ENCODE results near the gene PPP4R1. TPM values are rescaled to one million over a fixed set of nuclear protein-coding genes. Genes with fewer than 3 reads are reported as not detected.
A peak's percentile ranks its signal among the peaks of the same experiment; 100 is the strongest.

Gene PPP4R1
- total RNA-seq, 1 experiment from 2014 or later = 71.1 TPM

DNA sequence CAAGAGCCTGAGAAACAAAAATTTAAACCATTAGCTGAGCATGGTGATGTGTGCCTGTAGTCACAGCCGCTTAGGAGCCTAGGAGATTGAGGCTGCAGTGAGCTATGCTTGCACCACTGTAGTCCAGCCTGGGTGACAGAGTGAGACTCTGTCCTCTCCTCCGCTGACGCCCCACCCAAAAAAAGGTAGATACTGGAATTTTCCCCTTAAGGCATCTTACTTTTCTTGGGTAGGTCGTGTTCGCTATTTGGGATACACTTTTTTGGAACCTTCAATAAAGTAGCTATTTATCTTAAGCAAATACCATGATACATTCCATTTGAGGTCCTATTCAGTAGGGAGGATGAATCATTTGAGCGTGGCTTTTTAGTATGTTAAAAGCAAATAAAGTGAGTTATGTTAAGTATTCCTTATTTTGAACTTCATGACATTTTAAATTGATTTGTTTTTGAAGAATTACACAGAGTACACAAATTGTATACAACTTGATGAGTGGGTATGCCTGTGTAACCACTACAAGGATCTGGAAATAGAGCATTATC, 100.3 kb downstream of the PPP4R1 start (continued):
- TF ChIP-seq, protein P1, sequence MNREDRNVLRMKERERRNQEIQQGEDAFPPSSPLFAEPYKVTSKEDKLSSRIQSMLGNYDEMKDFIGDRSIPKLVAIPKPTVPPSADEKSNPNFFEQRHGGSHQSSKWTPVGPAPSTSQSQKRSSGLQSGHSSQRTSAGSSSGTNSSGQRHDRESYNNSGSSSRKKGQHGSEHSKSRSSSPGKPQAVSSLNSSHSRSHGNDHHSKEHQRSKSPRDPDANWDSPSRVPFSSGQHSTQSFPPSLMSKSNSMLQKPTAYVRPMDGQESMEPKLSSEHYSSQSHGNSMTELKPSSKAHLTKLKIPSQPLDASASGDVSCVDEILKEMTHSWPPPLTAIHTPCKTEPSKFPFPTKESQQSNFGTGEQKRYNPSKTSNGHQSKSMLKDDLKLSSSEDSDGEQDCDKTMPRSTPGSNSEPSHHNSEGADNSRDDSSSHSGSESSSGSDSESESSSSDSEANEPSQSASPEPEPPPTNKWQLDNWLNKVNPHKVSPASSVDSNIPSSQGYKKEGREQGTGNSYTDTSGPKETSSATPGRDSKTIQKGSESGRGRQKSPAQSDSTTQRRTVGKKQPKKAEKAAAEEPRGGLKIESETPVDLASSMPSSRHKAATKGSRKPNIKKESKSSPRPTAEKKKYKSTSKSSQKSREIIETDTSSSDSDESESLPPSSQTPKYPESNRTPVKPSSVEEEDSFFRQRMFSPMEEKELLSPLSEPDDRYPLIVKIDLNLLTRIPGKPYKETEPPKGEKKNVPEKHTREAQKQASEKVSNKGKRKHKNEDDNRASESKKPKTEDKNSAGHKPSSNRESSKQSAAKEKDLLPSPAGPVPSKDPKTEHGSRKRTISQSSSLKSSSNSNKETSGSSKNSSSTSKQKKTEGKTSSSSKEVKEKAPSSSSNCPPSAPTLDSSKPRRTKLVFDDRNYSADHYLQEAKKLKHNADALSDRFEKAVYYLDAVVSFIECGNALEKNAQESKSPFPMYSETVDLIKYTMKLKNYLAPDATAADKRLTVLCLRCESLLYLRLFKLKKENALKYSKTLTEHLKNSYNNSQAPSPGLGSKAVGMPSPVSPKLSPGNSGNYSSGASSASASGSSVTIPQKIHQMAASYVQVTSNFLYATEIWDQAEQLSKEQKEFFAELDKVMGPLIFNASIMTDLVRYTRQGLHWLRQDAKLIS (CRISPR knock-in tag; IDR thresholded peaks at IDR 0.05; ENCODE audit: borderline replicate concordance) = no peak

DNA sequence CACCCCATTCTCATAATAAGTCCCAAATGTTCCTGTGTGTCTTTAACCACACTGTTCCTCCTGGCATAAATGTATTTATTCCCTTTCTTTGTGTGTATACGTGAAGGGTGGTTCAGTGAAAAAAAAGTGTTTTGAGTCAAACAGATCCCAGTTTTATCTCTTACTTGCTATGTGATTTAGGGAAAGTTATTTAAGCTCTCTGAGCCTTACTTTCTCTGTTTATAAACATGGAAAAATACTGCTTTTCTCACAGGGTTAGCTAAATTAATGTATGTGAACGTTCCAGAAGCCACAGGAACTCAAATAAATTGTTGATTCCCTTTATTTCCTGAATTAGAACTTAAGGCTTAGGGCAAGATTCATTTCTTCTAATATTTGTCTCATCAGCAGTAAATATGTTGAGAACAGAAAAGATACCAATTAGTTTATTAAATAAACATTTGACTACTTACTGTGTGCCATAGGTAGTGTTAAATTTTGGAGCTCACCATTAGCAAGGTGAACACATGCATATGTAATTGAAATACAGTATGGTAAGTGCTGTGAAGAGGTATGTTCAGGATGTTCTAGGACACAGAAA, 105.8 kb downstream of the PPP4R1 start:
- Mint-ChIP-seq H3K36me3 (peaks cover 12% of the 10 kb centered on the region), H3K27me3 (ENCODE audit: low read depth) (no peaks in the 10 kb centered on the region), H3K9me3 (peaks cover 17% of the 10 kb centered on the region), H3K27ac (peak overlapping the region; percentile 17), H3K4me1 (peaks cover 34% of the 10 kb centered on the region), H3K4me3 (no peak overlapping the region)
- TF ChIP-seq KAT7 (CRISPR knock-in tag; IDR thresholded peaks at IDR 0.05; ENCODE audit: borderline replicate concordance) = no peak
- TF ChIP-seq, protein P2, sequence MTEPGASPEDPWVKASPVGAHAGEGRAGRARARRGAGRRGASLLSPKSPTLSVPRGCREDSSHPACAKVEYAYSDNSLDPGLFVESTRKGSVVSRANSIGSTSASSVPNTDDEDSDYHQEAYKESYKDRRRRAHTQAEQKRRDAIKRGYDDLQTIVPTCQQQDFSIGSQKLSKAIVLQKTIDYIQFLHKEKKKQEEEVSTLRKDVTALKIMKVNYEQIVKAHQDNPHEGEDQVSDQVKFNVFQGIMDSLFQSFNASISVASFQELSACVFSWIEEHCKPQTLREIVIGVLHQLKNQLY (CRISPR knock-in tag; IDR thresholded peaks at IDR 0.05) = no peak
- TF ChIP-seq, protein P3, sequence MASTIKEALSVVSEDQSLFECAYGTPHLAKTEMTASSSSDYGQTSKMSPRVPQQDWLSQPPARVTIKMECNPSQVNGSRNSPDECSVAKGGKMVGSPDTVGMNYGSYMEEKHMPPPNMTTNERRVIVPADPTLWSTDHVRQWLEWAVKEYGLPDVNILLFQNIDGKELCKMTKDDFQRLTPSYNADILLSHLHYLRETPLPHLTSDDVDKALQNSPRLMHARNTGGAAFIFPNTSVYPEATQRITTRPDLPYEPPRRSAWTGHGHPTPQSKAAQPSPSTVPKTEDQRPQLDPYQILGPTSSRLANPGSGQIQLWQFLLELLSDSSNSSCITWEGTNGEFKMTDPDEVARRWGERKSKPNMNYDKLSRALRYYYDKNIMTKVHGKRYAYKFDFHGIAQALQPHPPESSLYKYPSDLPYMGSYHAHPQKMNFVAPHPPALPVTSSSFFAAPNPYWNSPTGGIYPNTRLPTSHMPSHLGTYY (CRISPR knock-in tag; IDR thresholded peaks at IDR 0.05) = no peak
- no peak for DNase-seq (ENCODE audit: low spot score)
- ChIA-PET CTCF (no interaction called here), POLR2A (interaction anchor here (0.6 kb wide), 1 partner anchor 157 kb away, joined by 3 read pairs; no protein-coding TSS in a partner anchor)
- no peak for ATAC-seq

DNA sequence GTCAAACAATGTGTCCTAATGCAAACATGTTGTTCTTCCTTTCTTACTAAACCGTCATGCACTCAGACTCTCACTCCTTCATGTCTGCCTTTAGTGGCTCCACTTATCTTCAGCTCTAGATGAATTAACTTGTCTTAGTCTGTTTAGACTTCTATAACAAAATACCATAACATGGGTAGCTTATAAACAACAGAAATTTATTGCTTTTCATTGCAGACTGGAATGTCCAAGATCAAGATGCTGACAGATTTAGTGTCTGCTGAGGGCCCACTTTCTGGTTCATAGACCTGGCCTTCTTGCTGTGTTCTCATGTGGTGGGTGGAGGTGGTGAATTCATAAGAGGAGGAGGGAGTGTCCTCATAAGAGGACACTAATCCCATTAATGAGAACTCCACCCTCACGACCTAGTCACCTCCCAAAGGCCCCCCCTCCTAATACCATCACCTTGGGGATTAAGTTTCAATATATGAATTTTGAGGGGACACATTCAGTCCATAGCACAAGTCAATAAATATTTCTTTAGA, 106.7 kb downstream of the PPP4R1 start:
- TF ChIP-seq PRRX2 (CRISPR knock-in tag; IDR thresholded peaks at IDR 0.05) = no peak
- TF ChIP-seq, protein P3 (CRISPR knock-in tag; IDR thresholded peaks at IDR 0.05) = no peak
- no peak for TF ChIP-seq SOX15 (CRISPR knock-in tag; IDR thresholded peaks at IDR 0.05)
- TF ChIP-seq TEAD4 (CRISPR knock-in tag; IDR thresholded peaks at IDR 0.05) = no peak
- TF ChIP-seq, protein P4, sequence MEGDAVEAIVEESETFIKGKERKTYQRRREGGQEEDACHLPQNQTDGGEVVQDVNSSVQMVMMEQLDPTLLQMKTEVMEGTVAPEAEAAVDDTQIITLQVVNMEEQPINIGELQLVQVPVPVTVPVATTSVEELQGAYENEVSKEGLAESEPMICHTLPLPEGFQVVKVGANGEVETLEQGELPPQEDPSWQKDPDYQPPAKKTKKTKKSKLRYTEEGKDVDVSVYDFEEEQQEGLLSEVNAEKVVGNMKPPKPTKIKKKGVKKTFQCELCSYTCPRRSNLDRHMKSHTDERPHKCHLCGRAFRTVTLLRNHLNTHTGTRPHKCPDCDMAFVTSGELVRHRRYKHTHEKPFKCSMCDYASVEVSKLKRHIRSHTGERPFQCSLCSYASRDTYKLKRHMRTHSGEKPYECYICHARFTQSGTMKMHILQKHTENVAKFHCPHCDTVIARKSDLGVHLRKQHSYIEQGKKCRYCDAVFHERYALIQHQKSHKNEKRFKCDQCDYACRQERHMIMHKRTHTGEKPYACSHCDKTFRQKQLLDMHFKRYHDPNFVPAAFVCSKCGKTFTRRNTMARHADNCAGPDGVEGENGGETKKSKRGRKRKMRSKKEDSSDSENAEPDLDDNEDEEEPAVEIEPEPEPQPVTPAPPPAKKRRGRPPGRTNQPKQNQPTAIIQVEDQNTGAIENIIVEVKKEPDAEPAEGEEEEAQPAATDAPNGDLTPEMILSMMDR (IDR thresholded peaks at IDR 0.05) = no peak
- TF ChIP-seq, protein P5, sequence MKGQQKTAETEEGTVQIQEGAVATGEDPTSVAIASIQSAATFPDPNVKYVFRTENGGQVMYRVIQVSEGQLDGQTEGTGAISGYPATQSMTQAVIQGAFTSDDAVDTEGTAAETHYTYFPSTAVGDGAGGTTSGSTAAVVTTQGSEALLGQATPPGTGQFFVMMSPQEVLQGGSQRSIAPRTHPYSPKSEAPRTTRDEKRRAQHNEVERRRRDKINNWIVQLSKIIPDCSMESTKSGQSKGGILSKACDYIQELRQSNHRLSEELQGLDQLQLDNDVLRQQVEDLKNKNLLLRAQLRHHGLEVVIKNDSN (CRISPR knock-in tag; IDR thresholded peaks at IDR 0.05) = no peak
- no peak for TF ChIP-seq ZNF416 (CRISPR knock-in tag; IDR thresholded peaks at IDR 0.05)
- TF ChIP-seq, protein P6, sequence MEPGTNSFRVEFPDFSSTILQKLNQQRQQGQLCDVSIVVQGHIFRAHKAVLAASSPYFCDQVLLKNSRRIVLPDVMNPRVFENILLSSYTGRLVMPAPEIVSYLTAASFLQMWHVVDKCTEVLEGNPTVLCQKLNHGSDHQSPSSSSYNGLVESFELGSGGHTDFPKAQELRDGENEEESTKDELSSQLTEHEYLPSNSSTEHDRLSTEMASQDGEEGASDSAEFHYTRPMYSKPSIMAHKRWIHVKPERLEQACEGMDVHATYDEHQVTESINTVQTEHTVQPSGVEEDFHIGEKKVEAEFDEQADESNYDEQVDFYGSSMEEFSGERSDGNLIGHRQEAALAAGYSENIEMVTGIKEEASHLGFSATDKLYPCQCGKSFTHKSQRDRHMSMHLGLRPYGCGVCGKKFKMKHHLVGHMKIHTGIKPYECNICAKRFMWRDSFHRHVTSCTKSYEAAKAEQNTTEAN (CRISPR knock-in tag; IDR thresholded peaks at IDR 0.05) = no peak
- TF ChIP-seq IRF2 (CRISPR knock-in tag; IDR thresholded peaks at IDR 0.05; ENCODE audit: borderline replicate concordance, low read depth) = no peak
- TF ChIP-seq, protein P7, sequence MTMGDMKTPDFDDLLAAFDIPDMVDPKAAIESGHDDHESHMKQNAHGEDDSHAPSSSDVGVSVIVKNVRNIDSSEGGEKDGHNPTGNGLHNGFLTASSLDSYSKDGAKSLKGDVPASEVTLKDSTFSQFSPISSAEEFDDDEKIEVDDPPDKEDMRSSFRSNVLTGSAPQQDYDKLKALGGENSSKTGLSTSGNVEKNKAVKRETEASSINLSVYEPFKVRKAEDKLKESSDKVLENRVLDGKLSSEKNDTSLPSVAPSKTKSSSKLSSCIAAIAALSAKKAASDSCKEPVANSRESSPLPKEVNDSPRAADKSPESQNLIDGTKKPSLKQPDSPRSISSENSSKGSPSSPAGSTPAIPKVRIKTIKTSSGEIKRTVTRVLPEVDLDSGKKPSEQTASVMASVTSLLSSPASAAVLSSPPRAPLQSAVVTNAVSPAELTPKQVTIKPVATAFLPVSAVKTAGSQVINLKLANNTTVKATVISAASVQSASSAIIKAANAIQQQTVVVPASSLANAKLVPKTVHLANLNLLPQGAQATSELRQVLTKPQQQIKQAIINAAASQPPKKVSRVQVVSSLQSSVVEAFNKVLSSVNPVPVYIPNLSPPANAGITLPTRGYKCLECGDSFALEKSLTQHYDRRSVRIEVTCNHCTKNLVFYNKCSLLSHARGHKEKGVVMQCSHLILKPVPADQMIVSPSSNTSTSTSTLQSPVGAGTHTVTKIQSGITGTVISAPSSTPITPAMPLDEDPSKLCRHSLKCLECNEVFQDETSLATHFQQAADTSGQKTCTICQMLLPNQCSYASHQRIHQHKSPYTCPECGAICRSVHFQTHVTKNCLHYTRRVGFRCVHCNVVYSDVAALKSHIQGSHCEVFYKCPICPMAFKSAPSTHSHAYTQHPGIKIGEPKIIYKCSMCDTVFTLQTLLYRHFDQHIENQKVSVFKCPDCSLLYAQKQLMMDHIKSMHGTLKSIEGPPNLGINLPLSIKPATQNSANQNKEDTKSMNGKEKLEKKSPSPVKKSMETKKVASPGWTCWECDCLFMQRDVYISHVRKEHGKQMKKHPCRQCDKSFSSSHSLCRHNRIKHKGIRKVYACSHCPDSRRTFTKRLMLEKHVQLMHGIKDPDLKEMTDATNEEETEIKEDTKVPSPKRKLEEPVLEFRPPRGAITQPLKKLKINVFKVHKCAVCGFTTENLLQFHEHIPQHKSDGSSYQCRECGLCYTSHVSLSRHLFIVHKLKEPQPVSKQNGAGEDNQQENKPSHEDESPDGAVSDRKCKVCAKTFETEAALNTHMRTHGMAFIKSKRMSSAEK (CRISPR knock-in tag; IDR thresholded peaks at IDR 0.05; ENCODE audit: borderline replicate concordance) = no peak
- no peak for TF ChIP-seq ZNF138 (CRISPR knock-in tag; conservative IDR thresholded peaks at IDR 0.05)
- Mint-ChIP-seq H3K4me3 (no peak overlapping the region), H3K36me3 (peaks cover 18% of the 10 kb centered on the region), H3K4me1 (peaks cover 30% of the 10 kb centered on the region), H3K27ac (no peak overlapping the region), H3K9me3 (peaks cover 26% of the 10 kb centered on the region), H3K27me3 (ENCODE audit: low read depth) (no peaks in the 10 kb centered on the region)
- POLR2A ChIA-PET = no interaction called here
- ATAC-seq (no peak), DNase-seq (ENCODE audit: low spot score) (no peak)
- CTCF ChIA-PET = interaction anchor here (0.8 to 0.9 kb wide), 2 partner anchors 9 to 174 kb away, joined by 3 read pairs; no protein-coding TSS in a partner anchor
